Measurements from ENCODE around the gene MS4A18.
A peak's percentile ranks its signal among the peaks of the same experiment; 100 is the strongest.

Gene MS4A18

GRCh38 chr11:60767388-60767811 lies 42.9 kb downstream of the MS4A18 start:
- peak; percentile 92 for DNase-seq (ENCODE audit: low spot score)

GRCh38 chr11:60768202-60768601 lies 43.7 kb downstream of the MS4A18 start:
- no peak for DNase-seq (ENCODE audit: low spot score)

- DNase-seq (ENCODE audit: low spot score): no peak
These were observed 44.8 kb downstream of the MS4A18 start for GRCh38 chr11:60769273-60769672.

GRCh38 chr11:60769811-60770210 lies 45.3 kb downstream of the MS4A18 start:
- DNase-seq (ENCODE audit: low spot score): no peak

GRCh38 chr11:60771146-60771545 lies 46.6 kb downstream of the MS4A18 start:
- no peak for DNase-seq (ENCODE audit: low spot score)

GRCh38 chr11:60771879-60772525 lies 47.5 kb downstream of the MS4A18 start:
- no peak for DNase-seq (ENCODE audit: low spot score)

- no peak for DNase-seq (ENCODE audit: low spot score)
These were observed 48.1 kb downstream of the MS4A18 start for GRCh38 chr11:60772666-60773065.

GRCh38 chr11:60774726-60775125 lies 50.2 kb downstream of the MS4A18 start:
- no peak for DNase-seq (ENCODE audit: low spot score)

- DNase-seq (ENCODE audit: low spot score): peak; percentile 90
These were observed 51.0 kb downstream of the MS4A18 start for GRCh38 chr11:60775420-60775961.

- no peak for DNase-seq (ENCODE audit: low spot score)
These were observed 51.6 kb downstream of the MS4A18 start for GRCh38 chr11:60776167-60776566.

GRCh38 chr11:60777106-60777505 lies 52.6 kb downstream of the MS4A18 start:
- no peak for DNase-seq (ENCODE audit: low spot score)

GRCh38 chr11:60777572-60777971 lies 53.1 kb downstream of the MS4A18 start:
- DNase-seq (ENCODE audit: low spot score): no peak

- no peak for DNase-seq (ENCODE audit: low spot score)
These were observed 55.5 kb downstream of the MS4A18 start for GRCh38 chr11:60780065-60780464.

- no peak for DNase-seq (ENCODE audit: low spot score)
These were observed 56.3 kb downstream of the MS4A18 start for GRCh38 chr11:60780774-60781173.

GRCh38 chr11:60781286-60781980 lies 56.9 kb downstream of the MS4A18 start:
- no peak for DNase-seq (ENCODE audit: low spot score)

GRCh38 chr11:60781981-60782316 lies 57.4 kb downstream of the MS4A18 start:
- DNase-seq (ENCODE audit: low spot score): no peak

GRCh38 chr11:60782393-60783140 lies 58.0 kb downstream of the MS4A18 start:
- no peak for DNase-seq (ENCODE audit: low spot score)

GRCh38 chr11:60783141-60783484 lies 58.6 kb downstream of the MS4A18 start:
- no peak for DNase-seq (ENCODE audit: low spot score)

GRCh38 chr11:60783911-60784310 lies 59.4 kb downstream of the MS4A18 start:
- DNase-seq (ENCODE audit: low spot score): no peak

- DNase-seq (ENCODE audit: low spot score): no peak
These were observed 60.6 kb downstream of the MS4A18 start, which contains the start of gene MS4A10 for GRCh38 chr11:60785136-60785535. Gene MS4A10 (plus strand): TSS chr11:60785333. CDS start chr11:60790336, 5,003 bp downstream.

GRCh38 chr11:60785806-60786361 lies 61.4 kb downstream of the MS4A18 start:
- DNase-seq (ENCODE audit: low spot score): no peak

GRCh38 chr11:60786811-60787567 lies 62.5 kb downstream of the MS4A18 start:
- no peak for DNase-seq (ENCODE audit: low spot score)
